Measurements from ENCODE around the gene SNX30.

SNX30 gene

GRCh38 chr9:112858005-112858404 lies 107.4 kb downstream of the SNX30 start:
- no peak for DNase-seq (ENCODE audit: low read depth)

- DNase-seq (ENCODE audit: low read depth), result no peak
Measured at GRCh38 chr9:112858625-112859147, 108.1 kb downstream of the SNX30 start.

- no peak for DNase-seq (ENCODE audit: low read depth)
Measured at GRCh38 chr9:112860451-112860850, 109.9 kb downstream of the SNX30 start.

- DNase-seq (ENCODE audit: low read depth), result no peak
Measured at GRCh38 chr9:112861155-112861554, 110.6 kb downstream of the SNX30 start.

- no peak for DNase-seq (ENCODE audit: low read depth)
Measured at GRCh38 chr9:112861638-112862555, 111.3 kb downstream of the SNX30 start.

- no peak for DNase-seq (ENCODE audit: low read depth)
Measured at GRCh38 chr9:112863214-112863613, 112.7 kb downstream of the SNX30 start.

- DNase-seq (ENCODE audit: low read depth), result no peak
Measured at GRCh38 chr9:112863746-112864145, 113.2 kb downstream of the SNX30 start.

- no peak for DNase-seq (ENCODE audit: low read depth)
Measured at GRCh38 chr9:112864403-112864802, 113.8 kb downstream of the SNX30 start.

- no peak for DNase-seq (ENCODE audit: low read depth)
Measured at GRCh38 chr9:112864982-112865381, 114.4 kb downstream of the SNX30 start.

GRCh38 chr9:112866662-112867274 lies 116.2 kb downstream of the SNX30 start:
- DNase-seq (ENCODE audit: low read depth), result no peak

- DNase-seq (ENCODE audit: low read depth), result no peak
Measured at GRCh38 chr9:112867275-112867991, 116.9 kb downstream of the SNX30 start.

GRCh38 chr9:112868461-112868860 lies 117.9 kb downstream of the SNX30 start:
- DNase-seq (ENCODE audit: low read depth), result no peak

- no peak for DNase-seq (ENCODE audit: low read depth)
Measured at GRCh38 chr9:112869041-112869529, 118.5 kb downstream of the SNX30 start.

GRCh38 chr9:112869917-112870316 lies 119.4 kb downstream of the SNX30 start:
- DNase-seq (ENCODE audit: low read depth), result no peak

- no peak for DNase-seq (ENCODE audit: low read depth)
Measured at GRCh38 chr9:112870556-112870955, 120.0 kb downstream of the SNX30 start.

GRCh38 chr9:112872019-112872418 lies 121.5 kb downstream of the SNX30 start:
- DNase-seq (ENCODE audit: low read depth), result no peak

- no peak for DNase-seq (ENCODE audit: low read depth)
Measured at GRCh38 chr9:112873773-112874405, 123.3 kb downstream of the SNX30 start.

GRCh38 chr9:112878752-112879151 lies 128.2 kb downstream of the SNX30 start:
- no peak for DNase-seq (ENCODE audit: low read depth)

GRCh38 chr9:112880650-112881049 lies 130.1 kb downstream of the SNX30 start:
- DNase-seq (ENCODE audit: low read depth), result no peak

GRCh38 chr9:112881331-112881730 lies 130.8 kb downstream of the SNX30 start:
- no peak for DNase-seq (ENCODE audit: low read depth)

- DNase-seq (ENCODE audit: low read depth), result no peak
Measured at GRCh38 chr9:112884101-112884500, 133.5 kb downstream of the SNX30 start.

- no peak for DNase-seq (ENCODE audit: low read depth)
Measured at GRCh38 chr9:112884721-112885120, 134.2 kb downstream of the SNX30 start.
